Keratinocyte (primary cell): Measurements from ENCODE around the gene STXBP3. TPM values are rescaled to one million over a fixed set of nuclear protein-coding genes. Genes with fewer than 3 reads are reported as not detected.

ENCODE experiments used
- DNase-seq: peaks from one replicate; pipeline ENCODE4 v3.0.0-alpha.2; 2011; ENCODE audit warnings: low read depth, missing footprints, low spot score
- FAIRE-seq: peaks from 2 replicates; lab custom pipeline; 2011; peaks lifted over from hg19 to GRCh38; lab: Jason Lieb, UNC
- H2AFZ ChIP-seq: 2 replicates; pipeline ENCODE4 v1.6.0; 2012; ENCODE audit warnings: low read length, control low read depth, inconsistent platforms; ENCODE audit not compliant: control insufficient read depth
- H3K27ac ChIP-seq: 2 replicates; pipeline ENCODE4 v1.5.1; 2011; ENCODE audit warnings: low read length; ENCODE audit not compliant: control insufficient read depth, insufficient read depth
- H3K27me3 ChIP-seq: 3 replicates; pipeline ENCODE4 v1.6.0; 2011; ENCODE audit warnings: low read length; ENCODE audit not compliant: control insufficient read depth, insufficient read depth; ENCODE audit errors: extremely low read depth
- H3K36me3 ChIP-seq, 2 experiments: 2 replicates in 1 of 2; 3 replicates in 1 of 2; pipeline ENCODE4 v1.5.1; 2011; ENCODE audit warnings: low read length in 2 of 2, mild to moderate bottlenecking in 1 of 2; ENCODE audit not compliant: control insufficient read depth in 2 of 2, insufficient read depth in 2 of 2; ENCODE audit errors: extremely low read depth in 1 of 2
- H3K4me1 ChIP-seq: 3 replicates; pipeline ENCODE4 v1.5.1; 2011; ENCODE audit warnings: low read length; ENCODE audit not compliant: control insufficient read depth, insufficient read depth; ENCODE audit errors: extremely low read depth
- H3K4me2 ChIP-seq: 3 replicates; pipeline ENCODE4 v1.6.0; 2011; ENCODE audit warnings: low read depth, low read length; ENCODE audit not compliant: control insufficient read depth, insufficient read depth; ENCODE audit errors: extremely low read depth
- H3K4me3 ChIP-seq, 3 experiments: fragments of 200-600 bp in 1 of 3; sonication (generic) in 1 of 3; 2 replicates in 2 of 3; 3 replicates in 1 of 3; pipeline ENCODE4 v1.5.1; 2011 to 2016; ENCODE audit warnings: low read length in 3 of 3, mild to moderate bottlenecking in 3 of 3, control low read depth in 2 of 3, inconsistent platforms in 1 of 3, low read depth in 1 of 3, mixed read lengths in 1 of 3, mixed run types in 1 of 3, moderate library complexity in 1 of 3; ENCODE audit not compliant: control insufficient read depth in 2 of 3, insufficient read depth in 2 of 3; ENCODE audit errors: extremely low read depth in 1 of 3
- H3K79me2 ChIP-seq: 2 replicates; pipeline ENCODE4 v1.6.0; 2012; ENCODE audit warnings: low read length; ENCODE audit not compliant: control insufficient read depth, insufficient read depth
- H3K9ac ChIP-seq: 3 replicates; pipeline ENCODE4 v1.6.0; 2011; ENCODE audit warnings: low read length; ENCODE audit not compliant: control insufficient read depth, insufficient read depth; ENCODE audit errors: extremely low read depth
- H3K9me1 ChIP-seq: 3 replicates; pipeline ENCODE4 v1.6.0; 2011; ENCODE audit warnings: low read length; ENCODE audit not compliant: control insufficient read depth, insufficient read depth; ENCODE audit errors: extremely low read depth
- H3K9me3 ChIP-seq: 2 replicates; pipeline ENCODE4 v1.5.1; 2012; ENCODE audit warnings: low read depth, low read length; ENCODE audit not compliant: control insufficient read depth
- H4K20me1 ChIP-seq: 3 replicates; pipeline ENCODE4 v1.6.0; 2011; ENCODE audit warnings: low read length; ENCODE audit not compliant: control insufficient read depth, insufficient read depth; ENCODE audit errors: extremely low read depth
- CTCF ChIP-seq, 3 experiments: IDR thresholded peaks in 1 of 3; conservative IDR thresholded peaks in 1 of 3; optimal IDR thresholded peaks in 1 of 3; 2 replicates in 2 of 3; 3 replicates in 1 of 3; pipeline versions ENCODE3 to v1.5.1; 2011; ENCODE audit warnings: low read length in 3 of 3, mild to moderate bottlenecking in 3 of 3, moderate library complexity in 2 of 3, control low read depth in 1 of 3, inconsistent platforms in 1 of 3; ENCODE audit not compliant: insufficient read depth in 2 of 3; ENCODE audit errors: extremely low read depth in 1 of 3
- EZH2 ChIP-seq: IDR thresholded peaks from one replicate; pipeline ENCODE4 v1.6.1; 2012; ENCODE audit warnings: inconsistent platforms, mild to moderate bottlenecking, low read length, moderate library complexity
- dilution Hi-C: fragments of 300-500 bp; cut with MboI; formaldehyde crosslinking; loops from one replicate; pipeline ENCODE4 v1.7.0; 2020; ENCODE audit warnings: low sequenced_read_pairs; ENCODE audit not compliant: extremely low pct_ligation_motif_present
- polyA plus RNA-seq, 5 experiments: library from polyadenylated mRNA; depleted of rRNA in 3 of 5; stranded (reverse) in 3 of 5; stranded (forward) in 1 of 5; unstranded in 1 of 5; fragments of >200 nt; gene quantifications; 1 replicate in 1 of 5; 2 replicates in 3 of 5; 3 replicates in 1 of 5; pipeline versions ENCODE4 v1.2.1 to v1.2.3, GENCODE V29; 2011 to 2012; ENCODE audit warnings: missing spikeins in 2 of 5, low read depth in 1 of 5, low replicate concordance in 1 of 5

Gene STXBP3
- polyA plus RNA-seq, 1 donor (not counting 4 experiments of a cell fraction or from before 2014, with no cell fraction given) = 36.3 TPM

GRCh38 chr1:108725906-108726305, 20.6 kb upstream of the STXBP3 start:
- H3K27ac ChIP-seq = no peak overlapping the region
- no peak overlapping the region for H3K4me2 ChIP-seq
- dilution Hi-C loops = no loop called here
- TF ChIP-seq EZH2 (no peak), CTCF (optimal IDR thresholded peaks at IDR 0.05 in 1 of 3, IDR thresholded peaks at IDR 0.05 in 1 of 3, conservative IDR thresholded peaks at IDR 0.05 in 1 of 3; ENCODE audit: extremely low read depth in 1 of 3, insufficient read depth in 2 of 3, low read length in 3 of 3) (no peak)
- no peaks in the 10 kb centered on the region for H3K27me3 ChIP-seq
- no peaks in the 10 kb centered on the region for H3K9me3 ChIP-seq
- no peaks in the 10 kb centered on the region for H3K4me1 ChIP-seq
- H3K36me3 ChIP-seq = no peaks in the 10 kb centered on the region
- no peak overlapping the region for H3K9ac ChIP-seq
- no peaks in the 10 kb centered on the region for H4K20me1 ChIP-seq
- no peak overlapping the region for H2AFZ ChIP-seq
- H3K4me3 ChIP-seq = no peak overlapping the region
- DNase-seq (no peak), FAIRE-seq (no peak)
- H3K9me1 ChIP-seq = no peaks in the 10 kb centered on the region
- no peaks in the 10 kb centered on the region for H3K79me2 ChIP-seq

DNA sequence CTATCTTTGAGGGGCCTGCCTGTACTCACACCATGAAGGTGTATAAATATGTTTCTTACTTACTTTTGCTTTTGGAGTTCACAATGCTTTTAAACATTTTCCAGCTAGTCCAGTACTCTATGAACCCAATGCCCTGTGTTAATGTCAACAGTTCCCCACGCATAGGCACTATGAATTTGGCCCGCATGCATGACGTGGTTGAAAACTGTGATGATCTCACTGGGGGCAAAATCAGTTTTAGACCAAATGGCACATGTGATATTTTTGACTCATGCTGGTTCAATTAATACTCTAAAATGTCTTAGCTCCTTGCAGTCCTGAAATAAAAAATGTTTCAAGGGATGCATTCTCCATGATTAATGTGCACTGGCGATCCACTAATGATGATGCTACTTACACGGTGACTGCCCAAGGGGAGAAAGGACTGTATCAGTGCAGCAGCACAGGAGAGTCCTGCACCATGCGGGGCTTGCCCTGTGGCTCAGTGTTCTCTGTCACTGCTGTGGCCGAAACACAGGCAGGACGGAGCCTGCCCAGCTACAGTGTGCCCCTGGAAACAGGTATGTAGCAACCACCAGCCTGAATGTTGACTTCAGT, 18.0 kb upstream of the STXBP3 start:
- FAIRE-seq (no peak), DNase-seq (no peak)
- H3K27ac ChIP-seq = no peak overlapping the region
- H3K4me2 ChIP-seq = no peak overlapping the region
- no peaks in the 10 kb centered on the region for H3K36me3 ChIP-seq
- no peaks in the 10 kb centered on the region for H3K9me1 ChIP-seq
- no peaks in the 10 kb centered on the region for H3K4me1 ChIP-seq
- H2AFZ ChIP-seq = no peak overlapping the region
- TF ChIP-seq CTCF (optimal IDR thresholded peaks at IDR 0.05 in 1 of 3, IDR thresholded peaks at IDR 0.05 in 1 of 3, conservative IDR thresholded peaks at IDR 0.05 in 1 of 3; ENCODE audit: extremely low read depth in 1 of 3, insufficient read depth in 2 of 3, low read length in 3 of 3) = no peak
- TF ChIP-seq EZH2 = no peak
- no peaks in the 10 kb centered on the region for H4K20me1 ChIP-seq
- no peaks in the 10 kb centered on the region for H3K27me3 ChIP-seq
- no peaks in the 10 kb centered on the region for H3K79me2 ChIP-seq
- dilution Hi-C loops = no loop called here
- H3K9me3 ChIP-seq = no peaks in the 10 kb centered on the region
- no peak overlapping the region for H3K4me3 ChIP-seq
- H3K9ac ChIP-seq = no peak overlapping the region
